Fibroblast of lung (primary cell): Measurements from ENCODE around the gene ANKRD65. TPM values are rescaled to one million over a fixed set of nuclear protein-coding genes. Genes with fewer than 3 reads are reported as not detected.
"Not testable (repeated sequence)": the region's sequence is repeated elsewhere in the genome, so short reads cannot be mapped to it uniquely, and the experiment has no call there.

ENCODE experiments used
- DNase-seq, 2 donors: peaks; one replicate each; pipeline versions ENCODE4 v3.0.0 to v3.0.0-alpha.2; 2010; ENCODE audit warnings: low read depth in 2 of 2
- H2AFZ ChIP-seq: 2 replicates; pipeline ENCODE4 v1.5.1; 2012; ENCODE audit warnings: low read length, control low read depth, inconsistent platforms
- H3K27ac ChIP-seq: 2 replicates; pipeline ENCODE4 v1.5.1; 2011; ENCODE audit warnings: low read length, control low read depth; ENCODE audit not compliant: insufficient read depth
- H3K27me3 ChIP-seq: 2 replicates; pipeline ENCODE4 v1.5.1; 2011; ENCODE audit warnings: mild to moderate bottlenecking, low read length; ENCODE audit not compliant: control insufficient read depth, insufficient read depth
- H3K36me3 ChIP-seq: 2 replicates; pipeline ENCODE4 v1.5.1; 2011; ENCODE audit warnings: low read length; ENCODE audit not compliant: control insufficient read depth, insufficient read depth
- H3K4me1 ChIP-seq: 2 replicates; pipeline ENCODE4 v1.5.1; 2011; ENCODE audit warnings: low read length; ENCODE audit not compliant: control insufficient read depth, insufficient read depth; ENCODE audit errors: extremely low read depth
- H3K4me2 ChIP-seq: 2 replicates; pipeline ENCODE4 v1.5.1; 2011; ENCODE audit warnings: low read length, control low read depth; ENCODE audit not compliant: insufficient read depth; ENCODE audit errors: extremely low read depth
- H3K4me3 ChIP-seq, 4 experiments: fragments of 200-600 bp in 1 of 4; sonication (generic) in 1 of 4; replicated peaks in 1 of 4; 2 replicates each; pipeline ENCODE4 v1.5.1; 2011 to 2016; ENCODE audit warnings: low read length in 4 of 4, low read depth in 3 of 4, mild to moderate bottlenecking in 3 of 4, control low read depth in 2 of 4, inconsistent platforms in 1 of 4, mixed read lengths in 1 of 4; ENCODE audit not compliant: insufficient read depth in 1 of 4; ENCODE audit errors: control extremely low read depth in 1 of 4
- H3K79me2 ChIP-seq: 2 replicates; pipeline ENCODE4 v1.5.1; 2012; ENCODE audit warnings: mild to moderate bottlenecking, low read length, inconsistent platforms; ENCODE audit not compliant: control insufficient read depth, insufficient read depth
- H3K9ac ChIP-seq: 2 replicates; pipeline ENCODE4 v1.5.1; 2011; ENCODE audit warnings: mild to moderate bottlenecking, low read length, control low read depth; ENCODE audit not compliant: insufficient read depth
- H3K9me3 ChIP-seq: 2 replicates; pipeline ENCODE4 v1.5.1; 2012; ENCODE audit warnings: low read depth, low read length; ENCODE audit not compliant: control insufficient read depth, insufficient read depth
- H4K20me1 ChIP-seq: 2 replicates; pipeline ENCODE4 v1.5.1; 2011; ENCODE audit warnings: low read length; ENCODE audit not compliant: control insufficient read depth, insufficient read depth; ENCODE audit errors: extremely low read depth
- EZH2 ChIP-seq: IDR thresholded peaks from 2 replicates; pipeline ENCODE4 v1.5.1; 2012; ENCODE audit warnings: low read length, control low read depth, mild to moderate bottlenecking; ENCODE audit errors: missing control alignments
- polyA plus RNA-seq, 2 donors: library from polyadenylated mRNA; depleted of rRNA in 1 of 2; stranded (reverse) in 1 of 2; unstranded in 1 of 2; fragments of >200 nt; gene quantifications; 2 replicates each; pipeline ENCODE4 v1.2.1, GENCODE V29; 2011 to 2012; ENCODE audit warnings: missing spikeins in 1 of 2
- total RNA-seq: library from RNA; depleted of rRNA; stranded (reverse); fragments of >200 nt; gene quantifications from 2 replicates; pipeline ENCODE4 v1.2.1, GENCODE V29; 2014
- TF ChIP-seq, protein P1 (sequence below), 2 donors: IDR thresholded peaks in 1 of 2; conservative IDR thresholded peaks in 1 of 2; 1 replicate in 1 of 2; 2 replicates in 1 of 2; pipeline ENCODE4 v1.5.1; 2011 to 2012; ENCODE audit warnings: low read length in 2 of 2, control low read depth in 1 of 2, inconsistent platforms in 1 of 2, low read depth in 1 of 2, mild to moderate bottlenecking in 1 of 2

Gene ANKRD65
- total and polyA plus RNA-seq, 2 donors (not counting 1 experiment from before 2014, with no cell fraction given), result 0.84 to 2.0 TPM

- Histone ChIP-seq H3K36me3 (no peaks in the 10 kb centered on the region), H3K27ac (no peak overlapping the region), H2AFZ (no peak overlapping the region), H3K9me3 (no peaks in the 10 kb centered on the region), H3K4me2 (no peak overlapping the region), H3K4me1 (no peaks in the 10 kb centered on the region), H4K20me1 (no peaks in the 10 kb centered on the region), H3K79me2 (no peaks in the 10 kb centered on the region), H3K4me3 (no peak overlapping the region), H3K9ac (no peak overlapping the region), H3K27me3 (no peaks in the 10 kb centered on the region)
- TF ChIP-seq, protein P1, sequence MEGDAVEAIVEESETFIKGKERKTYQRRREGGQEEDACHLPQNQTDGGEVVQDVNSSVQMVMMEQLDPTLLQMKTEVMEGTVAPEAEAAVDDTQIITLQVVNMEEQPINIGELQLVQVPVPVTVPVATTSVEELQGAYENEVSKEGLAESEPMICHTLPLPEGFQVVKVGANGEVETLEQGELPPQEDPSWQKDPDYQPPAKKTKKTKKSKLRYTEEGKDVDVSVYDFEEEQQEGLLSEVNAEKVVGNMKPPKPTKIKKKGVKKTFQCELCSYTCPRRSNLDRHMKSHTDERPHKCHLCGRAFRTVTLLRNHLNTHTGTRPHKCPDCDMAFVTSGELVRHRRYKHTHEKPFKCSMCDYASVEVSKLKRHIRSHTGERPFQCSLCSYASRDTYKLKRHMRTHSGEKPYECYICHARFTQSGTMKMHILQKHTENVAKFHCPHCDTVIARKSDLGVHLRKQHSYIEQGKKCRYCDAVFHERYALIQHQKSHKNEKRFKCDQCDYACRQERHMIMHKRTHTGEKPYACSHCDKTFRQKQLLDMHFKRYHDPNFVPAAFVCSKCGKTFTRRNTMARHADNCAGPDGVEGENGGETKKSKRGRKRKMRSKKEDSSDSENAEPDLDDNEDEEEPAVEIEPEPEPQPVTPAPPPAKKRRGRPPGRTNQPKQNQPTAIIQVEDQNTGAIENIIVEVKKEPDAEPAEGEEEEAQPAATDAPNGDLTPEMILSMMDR (conservative IDR thresholded peaks at IDR 0.05 in 1 of 2, IDR thresholded peaks at IDR 0.05 in 1 of 2; ENCODE audit: low read depth in 1 of 2, low read length in 2 of 2), result no peak
- no peak for TF ChIP-seq EZH2
- no peak for DNase-seq
Observed at GRCh38 chr1:1415751-1416150, 5.3 kb downstream of the ANKRD65 start.

DNA sequence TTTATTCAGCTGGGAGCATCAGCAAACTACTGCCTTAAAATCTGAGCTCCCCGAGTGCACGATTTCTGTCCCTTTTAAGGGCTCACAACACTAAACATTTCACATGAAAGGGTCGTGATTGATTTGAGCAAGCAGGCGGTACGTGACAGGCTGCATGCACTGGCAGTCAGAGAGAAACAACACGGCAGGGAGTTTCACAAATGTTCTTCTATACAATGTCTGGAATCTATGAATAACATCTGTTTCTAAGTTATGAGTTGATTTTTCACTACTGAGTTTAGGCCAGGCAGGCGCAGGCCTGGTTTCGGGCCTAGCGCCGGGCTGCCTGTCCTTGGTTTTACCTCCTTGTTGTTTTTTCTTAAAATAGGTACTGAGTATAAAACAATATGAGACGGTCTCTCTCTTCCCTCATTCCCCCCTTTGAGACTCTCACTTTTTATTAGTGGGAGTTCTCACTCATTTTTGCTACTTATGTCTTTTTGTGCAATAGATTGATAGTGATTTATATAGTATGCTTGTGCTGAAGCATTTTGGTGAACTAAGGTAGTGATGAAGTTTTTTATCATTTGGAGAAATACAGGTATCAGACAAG, 8.7 kb downstream of the ANKRD65 start:
- H3K4me3 ChIP-seq, H3K27ac ChIP-seq, H3K36me3 ChIP-seq, H3K9me3 ChIP-seq, H2AFZ ChIP-seq, H3K27me3 ChIP-seq, DNase-seq, H3K4me1 ChIP-seq, H3K9ac ChIP-seq, H4K20me1 ChIP-seq, H3K4me2 ChIP-seq: not testable (repeated sequence)
- peaks cover 20% of the 10 kb centered on the region for H3K79me2 ChIP-seq

- Histone ChIP-seq H3K9ac (no peak overlapping the region), H3K9me3 (no peaks in the 10 kb centered on the region), H4K20me1 (no peaks in the 10 kb centered on the region), H3K4me1 (no peaks in the 10 kb centered on the region), H3K79me2 (peaks cover 28% of the 10 kb centered on the region), H3K36me3 (no peaks in the 10 kb centered on the region), H3K27ac (no peak overlapping the region), H2AFZ (no peak overlapping the region), H3K4me3 (no peak overlapping the region), H3K27me3 (no peaks in the 10 kb centered on the region), H3K4me2 (no peak overlapping the region)
- no peak for DNase-seq
- no peak for TF ChIP-seq EZH2
- TF ChIP-seq, protein P1 (conservative IDR thresholded peaks at IDR 0.05 in 1 of 2, IDR thresholded peaks at IDR 0.05 in 1 of 2; ENCODE audit: low read depth in 1 of 2, low read length in 2 of 2), result no peak
Observed at GRCh38 chr1:1411626-1412025, 9.4 kb downstream of the ANKRD65 start.

- DNase-seq, H3K4me1 ChIP-seq, H4K20me1 ChIP-seq, H3K4me2 ChIP-seq, H3K9me3 ChIP-seq, H2AFZ ChIP-seq, H3K4me3 ChIP-seq, H3K9ac ChIP-seq, H3K36me3 ChIP-seq, H3K27ac ChIP-seq, H3K27me3 ChIP-seq: not testable (repeated sequence)
- H3K79me2 ChIP-seq, result peaks cover 41% of the 10 kb centered on the region
Observed at GRCh38 chr1:1410238-1410637, 10.8 kb downstream of the ANKRD65 start.
